Mesenteric fat pad (tissue), 1 donor: ENCODE data around the gene RPTOR. TPM values are rescaled to one million over a fixed set of nuclear protein-coding genes. Genes with fewer than 3 reads are reported as not detected.

Source experiments
- DNase-seq: peaks from one replicate; pipeline ENCODE4 v3.0.0-alpha.2; 2020; ENCODE audit warnings: low spot score
- total RNA-seq: library from RNA; stranded (reverse); fragmentation: NEBNext Ultra II Directional; extraction: Animal tissue kit (Norgen Biotek cat#: 25700); gene quantifications from one replicate; pipeline ENCODE4 v1.2.1, GENCODE V29; 2021
- donor health status: DM: yes; HTN: yes; CAD: no.

The RPTOR gene
- total RNA-seq, 1 donor from 2014 or later = 31.6 TPM

- DNase-seq = no peak
Measured at GRCh38 chr17:80838311-80839025, 293.8 kb downstream of the RPTOR start.

DNA sequence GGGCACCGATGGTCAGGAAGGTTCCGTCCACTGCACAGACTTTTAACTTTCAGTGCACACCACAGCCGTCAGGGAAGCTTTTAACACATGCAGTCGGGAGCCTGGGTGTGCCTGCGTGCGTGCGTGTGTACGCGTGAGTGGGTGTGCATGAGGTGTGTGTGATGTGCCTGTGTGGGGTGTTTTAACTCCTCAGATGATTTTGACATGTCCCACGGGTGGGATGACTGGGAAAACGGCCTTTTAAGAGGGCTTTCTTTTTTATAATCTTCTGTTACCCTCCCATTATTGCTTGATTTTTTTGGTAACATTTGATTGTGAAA, 294.3 kb downstream of the RPTOR start:
- DNase-seq = no peak

DNA sequence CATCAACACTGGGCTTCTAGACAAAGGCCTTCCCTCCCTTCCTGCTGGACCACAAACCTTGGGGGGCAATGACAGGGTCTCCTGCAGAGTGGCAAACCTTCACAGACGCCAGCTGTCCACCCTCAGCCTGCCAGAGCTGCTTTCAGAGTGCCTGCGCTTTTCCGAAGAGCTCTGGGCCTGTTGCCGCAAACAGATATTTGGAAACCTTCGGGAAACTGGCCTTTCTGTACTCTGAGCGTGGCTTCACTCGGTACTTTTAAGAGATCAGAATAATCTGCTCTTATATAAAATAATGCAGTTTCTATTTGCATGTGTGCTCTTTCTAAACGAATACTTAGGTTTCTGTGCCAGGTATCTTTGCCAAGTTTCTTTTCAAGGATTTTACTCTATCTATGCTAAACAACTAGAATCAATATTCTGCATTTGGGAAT, 294.9 kb downstream of the RPTOR start:
- no peak for DNase-seq

DNA sequence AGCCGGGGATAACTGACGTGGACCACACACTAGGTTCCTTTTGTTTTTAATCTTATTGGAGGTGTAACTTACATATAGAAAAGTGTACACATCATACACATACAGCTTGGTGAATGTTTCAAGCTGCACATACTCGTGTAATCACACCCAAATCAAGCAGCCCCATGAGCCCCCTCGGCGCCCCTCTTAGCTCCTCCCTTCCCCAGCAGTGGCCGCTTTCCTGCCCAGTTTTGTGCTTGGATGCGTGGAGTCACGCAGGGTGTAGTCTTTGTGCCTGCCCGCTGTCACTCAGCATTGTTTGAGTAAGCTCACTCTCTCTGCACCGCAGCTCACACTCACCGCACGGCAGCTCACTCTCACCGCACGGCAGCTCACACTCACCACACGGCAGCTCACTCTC, 295.3 kb downstream of the RPTOR start:
- DNase-seq = no peak

DNA sequence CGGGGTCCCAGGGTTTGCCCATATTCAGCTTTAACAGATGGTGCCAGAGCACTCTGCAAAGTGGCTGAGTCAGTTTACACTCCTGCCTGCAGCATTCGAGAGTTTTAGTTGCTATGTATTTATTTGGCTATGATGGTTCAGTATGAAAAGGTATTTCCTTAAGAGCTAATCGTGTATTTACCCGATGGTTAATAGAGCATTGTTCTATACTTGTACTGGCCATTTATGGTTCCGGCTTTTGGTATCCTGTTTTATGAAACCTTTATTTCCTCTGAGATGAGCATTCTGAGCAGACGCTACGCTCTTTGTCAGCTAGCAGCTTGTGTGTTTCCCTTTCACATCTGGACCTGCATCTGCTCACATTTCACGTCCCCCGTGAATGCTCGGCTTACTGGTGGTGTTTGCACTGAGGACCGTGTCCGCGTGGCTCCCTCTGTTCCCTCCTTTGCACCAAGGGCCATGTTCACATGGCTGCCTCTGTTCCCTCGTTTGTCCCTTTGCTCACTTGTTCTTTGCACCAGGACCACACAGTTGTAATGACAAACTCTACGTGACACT, 297.9 kb downstream of the RPTOR start:
- peak; percentile 62 for DNase-seq

GRCh38 chr17:80843741-80844156, 299.1 kb downstream of the RPTOR start:
- DNase-seq = peak; percentile 51

- peak; percentile 80 for DNase-seq
Measured at GRCh38 chr17:80844418-80844990, 299.9 kb downstream of the RPTOR start.

- peak; percentile 75 for DNase-seq
Measured at GRCh38 chr17:80845069-80845862, 300.6 kb downstream of the RPTOR start.

- DNase-seq = peak; percentile 88
Measured at GRCh38 chr17:80845863-80846671, 301.4 kb downstream of the RPTOR start.

- peak; percentile 78 for DNase-seq
Measured at GRCh38 chr17:80846932-80847331, 302.3 kb downstream of the RPTOR start.

DNA sequence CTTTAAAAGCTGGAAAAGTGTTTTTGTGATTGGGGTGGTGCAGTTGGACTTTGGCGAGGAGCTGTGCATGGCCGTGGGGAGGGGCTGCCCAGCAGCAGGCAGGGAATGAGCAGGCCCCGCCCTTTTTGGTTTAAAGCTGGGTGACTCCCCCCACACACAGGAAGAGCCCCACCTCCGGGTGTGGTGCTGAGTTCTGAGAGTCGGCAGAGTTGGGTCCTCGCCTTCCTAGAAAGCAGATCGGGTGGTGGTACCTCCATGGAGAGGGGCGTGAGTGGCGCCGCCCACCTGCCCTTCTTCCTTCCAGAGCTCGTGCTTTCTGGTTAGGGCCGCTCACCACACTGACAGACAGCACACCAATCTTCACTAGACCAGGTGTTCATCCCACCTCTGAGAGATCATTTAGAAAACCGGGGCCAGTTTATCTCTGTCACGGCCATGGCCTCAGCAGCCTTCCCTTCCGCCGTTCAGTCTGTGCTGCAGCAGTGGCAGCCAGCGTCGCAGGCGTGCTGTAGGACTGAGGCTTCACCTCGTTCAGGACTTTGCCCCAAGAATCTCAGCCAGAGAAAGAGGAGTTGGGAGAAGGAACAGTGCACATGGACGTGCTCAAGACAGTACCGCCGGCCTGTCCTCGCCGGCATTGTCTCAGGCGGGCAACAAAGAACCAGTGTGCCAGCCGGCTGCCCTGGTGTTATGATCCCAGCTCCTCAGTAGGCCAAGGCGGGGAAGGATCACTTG, 303.0 kb downstream of the RPTOR start:
- peak; percentile 76 for DNase-seq

DNA sequence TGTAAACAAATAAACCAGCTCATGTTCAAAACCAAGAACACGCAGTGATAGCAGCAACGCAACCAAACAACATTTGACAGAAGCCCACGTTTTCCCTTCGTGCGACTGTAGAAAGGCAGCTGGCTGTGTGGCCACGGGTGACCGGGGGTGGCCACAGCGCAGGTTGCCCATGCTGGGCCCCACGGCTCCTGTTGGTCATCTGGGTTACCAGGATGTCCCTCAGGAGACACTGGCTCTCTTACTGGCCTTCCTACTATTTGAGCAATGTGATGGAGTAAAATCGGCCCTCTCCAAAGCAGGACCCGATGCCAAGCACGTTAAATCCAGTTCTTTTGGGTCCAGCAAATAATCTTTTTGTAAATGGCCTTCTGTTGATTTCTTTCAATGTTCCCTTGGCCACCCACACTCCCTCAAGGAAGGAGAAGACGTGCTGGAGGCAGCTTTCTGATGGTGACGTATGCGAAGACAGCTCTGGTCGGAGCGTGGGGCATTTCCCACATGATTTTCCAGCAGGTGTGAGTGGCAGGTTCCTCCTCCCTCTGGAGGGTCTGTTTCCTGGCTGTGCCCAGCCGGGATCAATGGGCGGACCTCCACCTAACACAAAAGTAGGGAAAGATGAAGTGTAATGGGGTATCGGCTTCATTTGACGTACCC, 303.9 kb downstream of the RPTOR start:
- DNase-seq = peak; percentile 79

DNA sequence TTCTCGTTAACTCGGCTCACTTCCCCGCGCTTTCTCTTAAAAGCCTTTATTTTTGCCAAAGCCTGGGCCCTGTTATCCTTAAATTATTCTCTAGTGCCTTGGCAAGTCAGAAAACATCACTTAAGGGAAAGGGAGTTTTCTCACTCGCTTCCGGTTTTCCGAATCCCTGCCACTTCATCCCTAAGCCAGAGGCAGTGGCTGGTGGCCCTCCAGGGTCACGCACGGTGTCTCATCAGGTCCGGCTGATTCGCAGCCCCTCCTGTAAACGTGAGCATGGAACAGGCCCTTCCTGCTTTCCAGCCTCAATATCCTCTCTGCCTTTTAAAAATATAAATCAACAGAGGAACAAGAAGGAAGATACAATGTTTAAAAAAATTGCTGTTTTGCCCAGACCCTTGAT, 304.5 kb downstream of the RPTOR start:
- peak; percentile 64 for DNase-seq

DNA sequence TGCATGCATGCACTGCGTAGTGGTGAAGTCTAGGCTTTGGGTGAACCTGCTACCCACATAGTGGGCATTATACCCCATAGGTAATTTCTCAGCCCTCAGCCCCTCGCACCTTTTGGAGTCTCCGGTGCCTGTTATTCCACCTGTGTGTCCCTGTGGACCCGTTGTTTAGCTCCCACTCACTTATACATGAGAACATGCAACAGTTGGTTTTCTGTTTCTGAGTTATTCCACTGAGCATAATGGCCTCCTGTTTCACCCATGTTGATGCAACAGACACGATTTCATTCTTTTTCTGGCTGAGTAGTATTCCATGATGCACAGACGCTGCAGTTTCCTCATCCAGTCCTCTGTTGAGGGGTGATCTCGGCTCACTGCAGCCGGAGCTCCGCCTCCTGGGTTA, 305.5 kb downstream of the RPTOR start:
- DNase-seq = no peak

GRCh38 chr17:80850817-80851216, 306.2 kb downstream of the RPTOR start:
- no peak for DNase-seq

DNA sequence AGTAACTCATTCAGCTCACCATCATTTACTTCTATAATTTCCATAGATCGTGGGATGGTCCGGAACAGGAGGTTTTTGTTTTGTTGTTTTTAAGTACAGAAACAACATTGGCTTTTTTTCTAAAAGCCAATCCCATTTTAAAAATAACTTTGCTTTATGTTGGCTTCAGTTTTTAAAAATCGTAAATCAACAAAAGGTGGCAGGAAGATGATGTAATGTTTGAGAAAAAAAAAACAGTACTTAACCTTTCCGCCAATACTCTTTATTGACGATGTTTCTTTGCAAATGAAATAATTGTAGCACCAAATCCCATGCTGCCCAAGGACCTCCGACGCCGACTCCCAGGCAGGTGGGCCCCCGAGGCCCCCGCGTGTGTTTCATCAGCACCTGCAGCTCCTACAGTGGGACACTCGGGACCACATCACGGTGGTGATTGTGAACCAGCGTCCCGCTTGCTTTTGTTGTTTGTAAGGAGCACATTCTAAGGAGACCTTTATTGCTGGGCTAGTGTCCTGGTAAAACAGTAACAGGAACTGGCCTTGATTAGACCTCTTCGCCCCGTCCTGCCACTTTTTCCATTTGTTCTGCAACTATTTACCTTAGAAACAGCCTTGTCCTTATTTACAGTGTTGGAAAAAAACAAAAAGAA, 306.8 kb downstream of the RPTOR start:
- no peak for DNase-seq

DNA sequence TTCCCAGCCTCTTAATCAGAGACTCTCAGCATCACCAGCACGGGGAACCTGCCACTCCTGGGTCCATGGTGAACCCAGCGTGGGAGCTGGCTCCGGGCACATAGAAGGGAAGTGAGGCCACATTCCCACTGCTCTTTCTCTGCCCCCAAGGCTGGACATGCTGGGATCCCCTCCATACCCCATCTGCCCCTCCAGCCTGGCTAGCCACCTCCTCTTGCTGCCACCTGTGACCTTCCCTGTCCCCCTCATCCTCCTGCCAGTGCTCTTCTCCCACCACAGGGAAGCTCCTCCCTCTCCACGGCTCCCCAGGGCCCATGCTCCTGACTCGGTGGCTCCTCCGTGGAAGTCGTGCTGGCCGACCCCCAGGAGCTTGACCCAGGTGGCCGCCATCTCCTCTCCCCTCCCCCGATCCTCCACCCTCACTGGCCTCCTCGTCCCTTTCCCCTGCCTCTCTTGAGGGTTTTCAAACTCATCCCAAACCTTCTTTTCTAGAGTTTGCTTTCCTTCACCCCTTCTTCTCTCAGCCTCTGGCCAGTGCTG, 307.9 kb downstream of the RPTOR start:
- DNase-seq = no peak

DNA sequence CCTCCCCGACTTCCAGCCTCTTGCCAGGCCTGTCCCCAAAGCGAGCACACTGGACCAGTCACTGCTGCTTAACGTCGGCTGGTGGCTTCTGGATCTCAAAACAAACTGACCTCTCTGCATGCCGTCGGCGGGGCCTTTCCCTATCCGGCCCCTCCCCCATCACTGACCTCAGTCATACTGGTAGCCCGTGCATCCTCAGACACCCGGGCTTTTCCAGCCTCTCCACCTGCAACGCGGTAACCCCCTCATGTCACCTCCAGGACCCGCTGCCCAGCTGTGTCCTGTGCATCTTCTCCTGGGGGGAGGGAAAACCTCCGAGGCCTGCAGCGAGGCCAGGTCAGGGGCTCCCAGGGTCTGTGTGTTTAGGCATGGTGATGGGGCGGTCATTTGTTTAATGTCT, 308.4 kb downstream of the RPTOR start:
- no peak for DNase-seq

- DNase-seq = no peak
Measured at GRCh38 chr17:80854220-80854619, 309.6 kb downstream of the RPTOR start.
